ENCODE data around the gene RUVBL2.
"Not testable (repeated sequence)": the region's sequence is repeated elsewhere in the genome, so short reads cannot be mapped to it uniquely, and the experiment has no call there.

DNA sequence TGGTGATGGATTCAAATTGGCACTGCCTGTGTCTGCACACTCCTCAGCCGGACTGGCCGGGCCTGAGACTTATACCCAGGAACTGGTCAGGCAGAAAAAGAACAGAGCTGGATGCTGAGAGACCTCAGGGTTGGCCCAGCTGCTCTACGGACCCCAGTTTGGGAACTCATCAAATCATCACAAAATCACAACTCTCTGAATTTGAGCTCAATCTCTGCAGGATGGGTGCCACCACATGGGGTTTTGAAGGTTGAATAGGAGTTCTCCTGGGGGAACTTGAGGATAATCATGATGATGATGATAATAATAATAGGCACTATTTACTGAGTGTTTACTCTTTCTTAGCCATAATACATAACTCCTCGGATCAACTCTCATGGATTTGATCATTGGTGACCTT is 49.0 kb downstream of the RUVBL2 start:
- TF ChIP-seq, protein P1, sequence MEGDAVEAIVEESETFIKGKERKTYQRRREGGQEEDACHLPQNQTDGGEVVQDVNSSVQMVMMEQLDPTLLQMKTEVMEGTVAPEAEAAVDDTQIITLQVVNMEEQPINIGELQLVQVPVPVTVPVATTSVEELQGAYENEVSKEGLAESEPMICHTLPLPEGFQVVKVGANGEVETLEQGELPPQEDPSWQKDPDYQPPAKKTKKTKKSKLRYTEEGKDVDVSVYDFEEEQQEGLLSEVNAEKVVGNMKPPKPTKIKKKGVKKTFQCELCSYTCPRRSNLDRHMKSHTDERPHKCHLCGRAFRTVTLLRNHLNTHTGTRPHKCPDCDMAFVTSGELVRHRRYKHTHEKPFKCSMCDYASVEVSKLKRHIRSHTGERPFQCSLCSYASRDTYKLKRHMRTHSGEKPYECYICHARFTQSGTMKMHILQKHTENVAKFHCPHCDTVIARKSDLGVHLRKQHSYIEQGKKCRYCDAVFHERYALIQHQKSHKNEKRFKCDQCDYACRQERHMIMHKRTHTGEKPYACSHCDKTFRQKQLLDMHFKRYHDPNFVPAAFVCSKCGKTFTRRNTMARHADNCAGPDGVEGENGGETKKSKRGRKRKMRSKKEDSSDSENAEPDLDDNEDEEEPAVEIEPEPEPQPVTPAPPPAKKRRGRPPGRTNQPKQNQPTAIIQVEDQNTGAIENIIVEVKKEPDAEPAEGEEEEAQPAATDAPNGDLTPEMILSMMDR (IDR thresholded peaks at IDR 0.05; ENCODE audit: low read depth, low read length) = not testable (repeated sequence)
- TF ChIP-seq EZH2phosphoT487 (IDR thresholded peaks at IDR 0.05; ENCODE audit: low read depth) = not testable (repeated sequence)
